Activated CD8-positive, alpha-beta T cell treated with anti-CD3 and anti-CD28 coated beads for 36 hours (primary cell): ENCODE measurements around the gene RCAN2. TPM values are rescaled to one million over a fixed set of nuclear protein-coding genes. Genes with fewer than 3 reads are reported as not detected.

Experiments used
- ATAC-seq: fragments of 200-7000 bp; cut with Tn5 transposase; one replicate; pipeline ENCODE4 v1.10.0; 2021; ENCODE audit warnings: mild to moderate bottlenecking, moderate library complexity
- CTCF ChIA-PET: fragments of 350-600 bp; sonication (Branson Sonifier 250); formaldehyde crosslinking; loops from one replicate; lab custom pipeline; 2021; ENCODE audit warnings: antibody characterized with exemption; lab: Charles Lee
- POLR2A ChIA-PET: fragments of 350-600 bp; sonication (Branson Sonifier 250); formaldehyde crosslinking; loops from one replicate; lab custom pipeline; 2021; ENCODE audit warnings: antibody characterized with exemption; lab: Charles Lee
- DNase-seq: peaks from one replicate; pipeline ENCODE4 v3.0.0-alpha.2; 2020
- H3K27ac Mint-ChIP-seq: one replicate; pipeline ENCODE4 v1.8.0; 2021; ENCODE audit warnings: mild to moderate bottlenecking, mixed read lengths
- H3K27me3 Mint-ChIP-seq: one replicate; pipeline ENCODE4 v1.8.0; 2021; ENCODE audit warnings: mixed read lengths
- H3K36me3 Mint-ChIP-seq: one replicate; pipeline ENCODE4 v1.8.0; 2021; ENCODE audit warnings: low read depth, mixed read lengths
- H3K4me1 Mint-ChIP-seq: one replicate; pipeline ENCODE4 v1.8.0; 2021; ENCODE audit warnings: low read depth, mixed read lengths
- H3K4me3 Mint-ChIP-seq: one replicate; pipeline ENCODE4 v1.8.0; 2021; ENCODE audit warnings: mild to moderate bottlenecking, moderate library complexity, mixed read lengths
- H3K9me3 Mint-ChIP-seq: one replicate; pipeline ENCODE4 v1.8.0; 2021; ENCODE audit warnings: mixed read lengths
- CTCF ChIP-seq: fragments of 200-600 bp; IDR thresholded peaks from one replicate; pipeline ENCODE4 v1.8.0; 2022; ENCODE audit warnings: antibody characterized with exemption, mild to moderate bottlenecking
- intact Hi-C: fragments of 100-400 bp; cut with micrococcal nuclease; formaldehyde crosslinking; loops from one replicate; pipeline ENCODE4 v1.10.0; 2022
- total RNA-seq, 2 experiments: library from RNA; stranded (reverse); gene quantifications; one replicate each; pipeline ENCODE4 v1.2.3, GENCODE V29; 2021

Gene RCAN2
- total RNA-seq, 2 experiments from 2014 or later, result not detected

DNA sequence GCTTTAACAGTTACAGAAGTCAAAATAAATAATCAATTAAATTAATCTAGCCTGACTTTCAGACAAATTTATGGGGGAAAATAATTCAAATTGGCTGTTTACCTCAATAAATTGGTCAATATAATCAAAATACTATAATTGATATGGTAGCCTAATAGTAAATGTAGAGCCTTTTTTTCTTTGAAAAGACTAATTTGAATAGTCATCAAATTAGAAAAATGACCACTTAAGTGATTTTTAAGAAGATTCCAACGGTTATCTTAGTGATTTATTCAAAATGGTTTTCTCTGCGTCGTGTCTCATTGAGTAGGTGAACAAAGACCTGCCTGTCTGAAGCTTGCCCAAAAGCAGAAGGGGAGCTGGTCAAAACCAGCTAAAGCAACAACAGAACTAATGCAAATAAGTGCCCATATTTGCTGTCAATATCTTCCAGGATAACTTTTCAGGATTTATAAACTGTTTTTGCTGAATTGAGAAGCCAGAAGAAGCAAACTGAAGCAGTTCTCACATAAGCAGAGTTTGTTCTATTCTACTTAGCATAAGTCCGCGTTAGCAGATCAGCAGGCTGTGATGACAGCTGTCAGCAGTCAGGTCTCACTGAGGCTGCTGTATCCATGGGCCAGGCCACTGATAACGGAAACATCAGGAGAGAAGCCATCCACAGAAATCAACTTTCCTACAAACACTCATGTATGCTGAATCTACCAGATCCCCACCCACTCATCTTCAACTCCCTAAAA is 7.0 kb downstream of the RCAN2 start:
- ATAC-seq (no peak), DNase-seq (no peak)
- Mint-ChIP-seq H3K27ac (no peak overlapping the region), H3K9me3 (no peaks in the 10 kb centered on the region), H3K4me3 (no peak overlapping the region), H3K36me3 (no peaks in the 10 kb centered on the region), H3K4me1 (no peaks in the 10 kb centered on the region), H3K27me3 (peaks cover 50% of the 10 kb centered on the region)
- TF ChIP-seq CTCF, result no peak
- intact Hi-C loops, result no loop called here
- ChIA-PET CTCF (no interaction called here), POLR2A (no interaction called here)

GRCh38 chr6:46476301-46476700 is 14.9 kb downstream of the RCAN2 start:
- POLR2A ChIA-PET, result no interaction called here
- DNase-seq (no peak), ATAC-seq (no peak)
- Mint-ChIP-seq H3K36me3 (no peaks in the 10 kb centered on the region), H3K4me1 (no peaks in the 10 kb centered on the region), H3K27me3 (peaks cover 31% of the 10 kb centered on the region), H3K9me3 (no peaks in the 10 kb centered on the region), H3K27ac (no peak overlapping the region), H3K4me3 (no peak overlapping the region)
- TF ChIP-seq CTCF, result no peak
- intact Hi-C loops, result no loop called here
- CTCF ChIA-PET, result interaction anchor here (1.3 to 1.7 kb wide), 2 partner anchors 9 to 10 kb away, joined by 4 to 5 read pairs; no protein-coding TSS in a partner anchor

DNA sequence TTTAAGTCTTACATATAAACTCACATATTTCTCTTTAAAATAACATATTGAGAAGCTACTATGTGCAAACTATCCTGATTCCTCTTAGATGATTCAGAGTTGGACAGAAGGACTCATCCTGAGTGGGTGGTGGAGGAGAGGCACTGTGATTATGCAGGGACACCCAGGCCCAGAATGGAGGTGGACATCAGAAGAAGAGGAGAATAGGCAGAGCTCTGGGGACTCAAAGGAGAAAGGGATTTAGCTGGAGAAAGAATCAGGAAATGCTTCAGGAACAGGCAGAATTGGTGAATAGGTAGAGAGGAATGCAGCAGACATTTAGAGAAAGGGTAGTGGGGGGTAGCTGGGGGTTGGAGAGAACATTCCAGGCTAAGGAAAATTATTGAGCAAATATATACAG is 17.4 kb downstream of the RCAN2 start:
- ChIA-PET CTCF (no interaction called here), POLR2A (no interaction called here)
- Mint-ChIP-seq H3K4me3 (no peak overlapping the region), H3K27ac (no peak overlapping the region), H3K27me3 (peaks cover 30% of the 10 kb centered on the region), H3K9me3 (no peaks in the 10 kb centered on the region), H3K4me1 (no peaks in the 10 kb centered on the region), H3K36me3 (no peaks in the 10 kb centered on the region)
- ATAC-seq (no peak), DNase-seq (no peak)
- intact Hi-C loops, result no loop called here
- no peak for TF ChIP-seq CTCF

- Mint-ChIP-seq H3K36me3 (no peaks in the 10 kb centered on the region), H3K4me1 (no peaks in the 10 kb centered on the region), H3K4me3 (no peak overlapping the region), H3K9me3 (no peaks in the 10 kb centered on the region), H3K27ac (no peak overlapping the region), H3K27me3 (peaks cover 27% of the 10 kb centered on the region)
- CTCF ChIA-PET, result no interaction called here
- TF ChIP-seq CTCF, result no peak
- ATAC-seq (no peak), DNase-seq (no peak)
- intact Hi-C loops, result no loop called here
- POLR2A ChIA-PET, result no interaction called here
These were observed 19.0 kb downstream of the RCAN2 start for GRCh38 chr6:46472243-46472642.

DNA sequence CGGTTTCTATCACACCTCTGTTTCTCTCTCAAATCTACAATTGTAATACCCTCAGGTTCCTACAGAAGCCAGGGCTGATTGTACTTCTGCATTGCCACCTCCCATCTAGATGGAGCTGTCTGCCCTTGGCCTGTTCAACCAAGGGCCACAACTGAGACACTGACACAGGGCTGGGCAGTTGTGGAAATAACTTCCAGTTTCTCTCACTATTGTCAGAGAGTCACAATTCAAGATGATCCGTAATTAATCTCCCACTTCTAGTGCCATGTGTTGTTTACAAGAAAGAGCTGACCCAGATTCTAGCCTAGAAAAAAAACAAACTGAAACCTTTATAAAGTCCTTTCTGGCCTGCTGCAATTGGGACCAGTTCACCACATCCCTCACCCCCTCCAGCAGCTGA is 22.2 kb downstream of the RCAN2 start:
- ChIA-PET CTCF (no interaction called here), POLR2A (no interaction called here)
- Mint-ChIP-seq H3K4me3 (no peak overlapping the region), H3K27me3 (peaks cover 20% of the 10 kb centered on the region), H3K36me3 (no peaks in the 10 kb centered on the region), H3K9me3 (no peaks in the 10 kb centered on the region), H3K4me1 (no peaks in the 10 kb centered on the region), H3K27ac (no peak overlapping the region)
- no peak for TF ChIP-seq CTCF
- DNase-seq (no peak), ATAC-seq (no peak)
- intact Hi-C loops, result no loop called here
